Activated CD4-positive, alpha-beta T cell treated with anti-CD3 and anti-CD28 coated beads, Interleukin-2, amount 50 U/mL, for 16 hours (primary cell): Measurements from ENCODE around the gene GTF3C1.

Experiments
- DNase-seq: peaks from one replicate; pipeline ENCODE4 v3.0.0-alpha.2; 2020

GTF3C1 gene

DNA sequence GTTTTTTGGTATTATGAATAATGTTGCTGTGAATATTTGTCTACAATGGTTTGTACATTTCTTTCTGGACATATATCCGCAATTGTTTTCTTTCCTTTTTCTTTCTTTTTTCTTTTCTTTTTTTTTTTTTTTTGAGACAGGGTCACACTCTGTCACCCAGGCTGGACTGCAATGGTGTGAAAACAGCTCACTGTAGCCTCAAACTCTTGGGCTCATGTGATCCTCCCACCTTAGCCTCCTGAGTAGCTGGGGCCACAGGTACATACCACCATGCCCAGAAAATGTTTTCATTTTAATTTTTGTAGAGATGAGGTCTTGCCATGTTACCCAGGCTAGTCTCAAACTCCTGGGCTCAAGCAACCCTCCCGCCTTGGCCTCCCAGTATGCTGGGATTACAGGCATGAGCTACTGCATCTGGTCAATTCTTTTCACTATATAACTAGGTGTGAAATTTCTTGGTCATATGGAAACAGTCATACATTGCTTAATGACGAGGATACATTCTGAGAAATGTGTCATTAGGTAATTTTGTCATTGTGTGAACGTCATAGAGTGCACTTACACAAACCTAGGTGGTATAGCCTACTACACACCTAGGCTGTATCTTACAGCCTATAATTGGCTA is 132.6 kb downstream of the GTF3C1 start:
- DNase-seq, result peak; percentile 68

DNA sequence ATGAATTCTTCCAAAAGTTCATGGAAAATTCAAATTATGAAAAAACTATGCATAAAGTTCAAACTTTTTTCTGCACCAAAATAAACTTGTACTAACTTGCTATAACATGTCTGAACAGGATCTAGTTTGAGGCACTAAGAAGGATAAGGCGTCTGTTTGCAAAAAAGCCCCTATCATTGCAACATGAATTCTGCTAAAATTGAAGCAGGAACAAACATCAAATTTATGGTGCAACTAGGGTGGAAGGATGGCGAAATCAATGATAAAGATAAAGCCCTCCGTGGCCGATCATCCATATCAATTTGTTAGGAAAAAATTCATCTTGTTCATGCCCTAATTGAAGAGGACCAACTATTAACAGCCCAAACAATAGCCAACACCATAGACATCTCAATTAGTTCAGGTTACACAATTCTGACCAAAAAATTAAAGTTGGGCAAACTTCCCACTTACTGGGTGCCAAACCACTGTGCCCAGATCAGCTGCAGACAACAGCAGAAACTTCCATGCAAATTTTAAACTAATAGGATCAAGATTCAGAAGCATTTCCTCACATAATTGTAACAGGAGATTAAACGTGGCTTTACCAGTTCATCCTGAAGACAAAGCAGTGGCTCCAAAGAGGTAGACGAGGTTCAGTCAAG is 134.8 kb downstream of the GTF3C1 start:
- DNase-seq, result no peak

- DNase-seq, result no peak
These were observed 135.8 kb downstream of the GTF3C1 start for GRCh38 chr16:27413956-27414355.

DNA sequence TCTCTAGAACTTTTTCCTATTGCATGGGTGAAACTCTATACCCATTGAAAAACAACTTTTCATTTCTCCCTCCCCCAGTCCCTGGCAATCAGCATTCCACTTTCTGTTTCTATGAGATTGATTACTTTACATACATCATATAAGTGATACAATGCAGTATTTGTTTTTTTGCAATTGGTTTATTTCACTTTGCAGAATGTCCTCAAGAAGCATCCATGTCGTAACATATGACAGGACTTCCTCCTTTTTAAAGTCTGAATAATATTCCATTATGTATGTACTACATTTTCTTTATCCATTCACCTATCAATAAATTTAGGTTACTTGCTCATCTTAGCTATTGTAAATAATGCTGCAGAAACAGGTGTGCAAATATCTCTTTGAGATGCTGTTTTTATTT is 139.0 kb downstream of the GTF3C1 start:
- no peak for DNase-seq
